IMR-90 (cell line): ENCODE measurements around the gene UGT2B11. TPM values are rescaled to one million over a fixed set of nuclear protein-coding genes. Genes with fewer than 3 reads are reported as not detected.
"Not testable (repeated sequence)": the region's sequence is repeated elsewhere in the genome, so short reads cannot be mapped to it uniquely, and the experiment has no call there.

Experiments
- ATAC-seq: fragments of 200-7000 bp; cut with Tn5 transposase; 2 replicates; pipeline ENCODE4 v1.9.1; 2020; ENCODE audit warnings: low read depth, mild to moderate bottlenecking, moderate library complexity
- BruUV-seq: library from RNA; stranded (reverse); fragments of 400-500 nt; replicated peaks from 2 replicates; lab custom pipeline; 2021; lab: Mats Ljungman, UMichigan
- CTCF ChIA-PET: fragments of 300-600 bp; formaldehyde crosslinking; extraction: SDS; loops from one replicate; lab custom pipeline; 2021; ENCODE audit warnings: antibody characterized with exemption; lab: Yijun Ruan, JAX
- POLR2A ChIA-PET: fragments of 300-600 bp; sonication (Branson Sonifier 250); formaldehyde crosslinking; loops from one replicate; lab custom pipeline; 2022; ENCODE audit warnings: antibody characterized with exemption; ENCODE audit not compliant: unreplicated experiment; lab: Charles Lee
- DNase-seq: peaks from one replicate; pipeline ENCODE4 v3.0.0; 2013
- H2AFZ ChIP-seq: replicated peaks from 2 replicates; pipeline ENCODE3; 2013; ENCODE audit warnings: low read length, mild to moderate bottlenecking; ENCODE audit not compliant: poor library complexity
- H2AK5ac ChIP-seq: 2 replicates; pipeline ENCODE4 v1.6.1; 2013; ENCODE audit warnings: low read depth, low read length, inconsistent platforms
- H2AK9ac ChIP-seq: replicated peaks from 2 replicates; pipeline ENCODE3; 2013; ENCODE audit warnings: mild to moderate bottlenecking, low read depth, low read length, moderate library complexity; ENCODE audit not compliant: poor library complexity
- H2BK120ac ChIP-seq: 2 replicates; pipeline ENCODE4 v1.6.1; 2013; ENCODE audit warnings: low read depth, low read length, inconsistent platforms
- H2BK15ac ChIP-seq: 3 replicates; pipeline ENCODE4 v1.6.1; 2013; ENCODE audit warnings: low read depth, low read length, inconsistent platforms
- H2BK20ac ChIP-seq: 2 replicates; pipeline ENCODE4 v1.6.1; 2013; ENCODE audit warnings: low read depth, mild to moderate bottlenecking, inconsistent platforms, low read length, moderate library complexity
- H2BK5ac ChIP-seq: 2 replicates; pipeline ENCODE4 v1.6.1; 2013; ENCODE audit warnings: mild to moderate bottlenecking, low read depth, low read length, inconsistent platforms; ENCODE audit not compliant: poor library complexity, severe bottlenecking
- H3K14ac ChIP-seq: replicated peaks from 2 replicates; pipeline ENCODE4 v1.6.1; 2013; ENCODE audit warnings: low read depth, low read length, inconsistent platforms
- H3K18ac ChIP-seq: 2 replicates; pipeline ENCODE4 v1.6.1; 2013; ENCODE audit warnings: low read depth, low read length, control low read depth
- H3K23ac ChIP-seq: 2 replicates; pipeline ENCODE4 v1.6.1; 2013; ENCODE audit warnings: low read depth, low read length, inconsistent platforms
- H3K27ac ChIP-seq: 2 replicates; pipeline ENCODE4 v1.5.1; 2013; ENCODE audit warnings: mild to moderate bottlenecking, control low read depth, low read length; ENCODE audit not compliant: insufficient read depth
- H3K27me3 ChIP-seq: 2 replicates; pipeline ENCODE4 v1.6.1; 2013; ENCODE audit warnings: low read length; ENCODE audit not compliant: control insufficient read depth, insufficient read depth
- H3K36me3 ChIP-seq: 2 replicates; pipeline ENCODE4 v1.6.1; 2013; ENCODE audit warnings: low read length, mixed read lengths; ENCODE audit not compliant: control insufficient read depth, insufficient read depth
- H3K4ac ChIP-seq: 2 replicates; pipeline ENCODE4 v1.6.1; 2013; ENCODE audit warnings: low read depth, low read length, inconsistent platforms
- H3K4me1 ChIP-seq: 2 replicates; pipeline ENCODE4 v1.6.1; 2013; ENCODE audit warnings: low read length, mixed read lengths; ENCODE audit not compliant: control insufficient read depth, insufficient read depth
- H3K4me2 ChIP-seq: 2 replicates; pipeline ENCODE4 v1.6.1; 2013; ENCODE audit warnings: low read depth, mild to moderate bottlenecking, control low read depth, low read length, moderate library complexity
- H3K4me3 ChIP-seq: 2 replicates; pipeline ENCODE4 v1.5.1; 2013; ENCODE audit warnings: low read depth, mild to moderate bottlenecking, control low read depth, low read length, moderate library complexity; ENCODE audit not compliant: insufficient read depth
- H3K56ac ChIP-seq: 2 replicates; pipeline ENCODE4 v1.6.1; 2013; ENCODE audit warnings: low read length, inconsistent platforms; ENCODE audit not compliant: insufficient read depth; ENCODE audit errors: extremely low read depth
- H3K79me1 ChIP-seq, 2 experiments: 2 replicates each; pipeline ENCODE4 v1.6.1; 2013; ENCODE audit warnings: low read length in 2 of 2, inconsistent platforms in 1 of 2, low read depth in 1 of 2
- H3K9ac ChIP-seq: 2 replicates; pipeline ENCODE4 v1.6.1; 2013; ENCODE audit warnings: low read depth, low read length, control low read depth
- H3K9me1 ChIP-seq: 2 replicates; pipeline ENCODE4 v1.6.1; 2013; ENCODE audit warnings: low read length, inconsistent platforms; ENCODE audit not compliant: insufficient read depth
- H3K9me3 ChIP-seq: 2 replicates; pipeline ENCODE4 v1.6.1; 2013; ENCODE audit warnings: low read length; ENCODE audit not compliant: control insufficient read depth, insufficient read depth
- H4K20me1 ChIP-seq: 2 replicates; pipeline ENCODE4 v1.6.1; 2013; ENCODE audit warnings: low read length, inconsistent platforms; ENCODE audit not compliant: insufficient read depth
- H4K5ac ChIP-seq: 2 replicates; pipeline ENCODE4 v1.6.1; 2013; ENCODE audit warnings: mild to moderate bottlenecking, low read depth, low read length, control low read depth
- H4K8ac ChIP-seq, 2 experiments: 2 replicates each; pipeline ENCODE4 v1.6.1; 2013; ENCODE audit warnings: low read depth in 2 of 2, low read length in 2 of 2, control low read depth in 1 of 2, inconsistent platforms in 1 of 2
- H4K91ac ChIP-seq: 2 replicates; pipeline ENCODE4 v1.6.1; 2013; ENCODE audit warnings: low read depth, low read length, inconsistent platforms; ENCODE audit not compliant: insufficient read depth
- WGBS, 2 experiments: methylation state at CpG; one replicate each; pipeline versions ENCODE4 v1.1.5 to v1.1.7; 2013; ENCODE audit warnings: missing lambda C conversion rate in 2 of 2; ENCODE audit not compliant: insufficient read length in 1 of 2; ENCODE audit errors: extremely low coverage in 2 of 2; 5-methylcytosine and 5-hydroxymethylcytosine counted together
- dilution Hi-C: fragments of 300-500 bp; cut with HindIII; formaldehyde crosslinking; loops from one replicate; pipeline ENCODE4 v1.14.3; 2018; ENCODE audit warnings: low sequenced_read_pairs; ENCODE audit not compliant: unreplicated experiment
- in situ Hi-C: fragments of 300-500 bp; cut with MboI; formaldehyde crosslinking; loops from 3 replicates; pipeline ENCODE4 v1.14.3; 2019; ENCODE audit warnings: low sequenced_read_pairs, inconsistent platforms, mixed read lengths
- intact Hi-C: fragments of 100-400 bp; cut with micrococcal nuclease; formaldehyde crosslinking; loops from 2 replicates; pipeline ENCODE4 v1.10.0; 2022
- polyA plus RNA-seq, 3 experiments: library from polyadenylated mRNA; depleted of rRNA; stranded (reverse); fragments of >200 nt; gene quantifications; 2 replicates each; pipeline ENCODE4 v1.2.3, GENCODE V29; 2012; ENCODE audit warnings: low replicate concordance in 1 of 3
- total RNA-seq: library from RNA; depleted of rRNA; stranded (reverse); fragments of >200 nt; gene quantifications from 2 replicates; pipeline ENCODE4 v1.2.3, GENCODE V29; 2012

The UGT2B11 gene
- total and polyA plus RNA-seq, 2 of the 4 experiments (the other 2 are of a cell fraction) = not detected

- POLR2A ChIA-PET = interaction anchor here (0.6 kb wide), 1 partner anchor 204 kb away, joined by 5 read pairs; no protein-coding TSS in a partner anchor
- H2BK15ac ChIP-seq, H2BK120ac ChIP-seq, H3K27ac ChIP-seq, H2BK5ac ChIP-seq, H2AK9ac ChIP-seq, H3K4me2 ChIP-seq, H3K79me1 ChIP-seq, H3K23ac ChIP-seq, CTCF ChIA-PET, H3K14ac ChIP-seq, H3K27me3 ChIP-seq, H4K91ac ChIP-seq, dilution Hi-C loops, H4K5ac ChIP-seq, DNase-seq, BruUV-seq, H4K8ac ChIP-seq, H3K9me3 ChIP-seq, H2BK20ac ChIP-seq, H3K4ac ChIP-seq, H3K9ac ChIP-seq, H4K20me1 ChIP-seq, in situ Hi-C loops, H2AFZ ChIP-seq, H3K56ac ChIP-seq, H3K18ac ChIP-seq, H3K4me3 ChIP-seq, intact Hi-C loops, ATAC-seq, H3K36me3 ChIP-seq, H2AK5ac ChIP-seq, H3K9me1 ChIP-seq, H3K4me1 ChIP-seq: not testable (repeated sequence)
- no CpG with 5 or more reads among the region's 1 CpG for WGBS, 2 experiments
These were observed 34.7 kb downstream of the UGT2B11 start for GRCh38 chr4:69179817-69180216.

- H4K91ac ChIP-seq, in situ Hi-C loops, POLR2A ChIA-PET, H3K56ac ChIP-seq, H2BK20ac ChIP-seq, DNase-seq, H3K9ac ChIP-seq, CTCF ChIA-PET, H3K4me3 ChIP-seq, H3K79me1 ChIP-seq, BruUV-seq, H3K9me1 ChIP-seq, H2AFZ ChIP-seq, H3K27me3 ChIP-seq, H2AK9ac ChIP-seq, intact Hi-C loops, H2AK5ac ChIP-seq, H3K4me1 ChIP-seq, H3K9me3 ChIP-seq, H3K14ac ChIP-seq, H3K23ac ChIP-seq, H3K4ac ChIP-seq, H3K18ac ChIP-seq, H2BK5ac ChIP-seq, H4K20me1 ChIP-seq, H3K36me3 ChIP-seq, H3K4me2 ChIP-seq, H4K8ac ChIP-seq, H3K27ac ChIP-seq, dilution Hi-C loops, H2BK15ac ChIP-seq, H2BK120ac ChIP-seq, H4K5ac ChIP-seq, ATAC-seq: not testable (repeated sequence)
- WGBS, 2 experiments = no CpG with 5 or more reads among the region's 6 CpGs
These were observed 35.8 kb downstream of the UGT2B11 start for GRCh38 chr4:69178751-69179205.
